H1 (cell line): Measurements from ENCODE around the gene TMEM255B. TPM values are rescaled to one million over a fixed set of nuclear protein-coding genes. Genes with fewer than 3 reads are reported as not detected.

ENCODE experiments used
- CTCF ChIA-PET: fragments of 300-600 bp; sonication (Branson Sonifier 250); formaldehyde crosslinking; loops from one replicate; lab custom pipeline; 2021; ENCODE audit not compliant: partially characterized antibody; lab: Charles Lee
- POLR2A ChIA-PET: fragments of 300-600 bp; sonication (Branson Sonifier 250); formaldehyde crosslinking; loops from one replicate; lab custom pipeline; 2021; ENCODE audit warnings: inconsistent platforms; ENCODE audit not compliant: partially characterized antibody; lab: Charles Lee
- DNase-seq, 2 experiments: peaks; one replicate each; pipeline versions ENCODE4 v3.0.0 to v3.0.0-alpha.2; 2010 to 2022; ENCODE audit warnings: low spot score in 2 of 2, low read depth in 1 of 2, mixed read lengths in 1 of 2
- FAIRE-seq: peaks from 2 replicates; lab custom pipeline; 2011; peaks lifted over from hg19 to GRCh38; lab: Jason Lieb, UNC
- H2AFZ ChIP-seq: 2 replicates; pipeline ENCODE4 v1.8.1; 2012; ENCODE audit warnings: low read length, inconsistent platforms
- H2AK5ac ChIP-seq: 2 replicates; pipeline ENCODE4 v1.6.1; 2013; ENCODE audit warnings: low read depth, low read length
- H2BK120ac ChIP-seq: replicated peaks from 2 replicates; pipeline ENCODE3; 2013; ENCODE audit warnings: low read depth, low read length, inconsistent platforms
- H2BK12ac ChIP-seq: 2 replicates; pipeline ENCODE4 v1.6.1; 2013; ENCODE audit warnings: low read depth, low read length
- H2BK15ac ChIP-seq: 2 replicates; pipeline ENCODE4 v1.6.1; 2013; ENCODE audit warnings: low read length
- H2BK20ac ChIP-seq: 2 replicates; pipeline ENCODE4 v1.6.1; 2013; ENCODE audit warnings: low read length
- H2BK5ac ChIP-seq: 2 replicates; pipeline ENCODE4 v1.6.1; 2013; ENCODE audit warnings: low read depth, low read length
- H3K14ac ChIP-seq: 2 replicates; pipeline ENCODE4 v1.6.1; 2013; ENCODE audit warnings: inconsistent platforms; ENCODE audit not compliant: insufficient read length
- H3K18ac ChIP-seq: 2 replicates; pipeline ENCODE4 v1.6.1; 2013; ENCODE audit warnings: low read length; ENCODE audit errors: extremely low read depth
- H3K23ac ChIP-seq: 2 replicates; pipeline ENCODE4 v1.6.1; 2013; ENCODE audit warnings: inconsistent platforms; ENCODE audit not compliant: insufficient read length
- H3K23me2 ChIP-seq: 2 replicates; pipeline ENCODE4 v1.6.1; 2013; ENCODE audit warnings: low read depth, low read length
- H3K27ac ChIP-seq: 2 replicates; pipeline ENCODE4 v1.6.1; 2011; ENCODE audit warnings: low read depth, low read length, inconsistent platforms
- H3K27me3 ChIP-seq, 4 experiments: replicated peaks in 1 of 4; 1 replicate in 1 of 4; 2 replicates in 3 of 4; pipeline versions ENCODE4 v1.6.1 to v1.8.1; 2011 to 2013; ENCODE audit warnings: low read length in 3 of 4, mild to moderate bottlenecking in 3 of 4, inconsistent platforms in 2 of 4, mixed read lengths in 2 of 4, moderate library complexity in 1 of 4; ENCODE audit not compliant: control insufficient read depth in 3 of 4, insufficient read depth in 3 of 4; ENCODE audit errors: extremely low read depth in 1 of 4
- H3K36me3 ChIP-seq, 4 experiments: 2 replicates each; pipeline versions ENCODE4 v1.6.1 to v1.8.1; 2011 to 2013; ENCODE audit warnings: mild to moderate bottlenecking in 4 of 4, low read length in 3 of 4, moderate library complexity in 2 of 4, control low read depth in 1 of 4, inconsistent platforms in 1 of 4; ENCODE audit not compliant: insufficient read depth in 4 of 4, control insufficient read depth in 2 of 4
- H3K4ac ChIP-seq: replicated peaks from 2 replicates; pipeline ENCODE3; 2013; ENCODE audit warnings: low read length, low read depth, mixed read lengths, inconsistent platforms; ENCODE audit not compliant: insufficient read length
- H3K4me1 ChIP-seq, 4 experiments: replicated peaks in 1 of 4; 1 replicate in 1 of 4; 2 replicates in 3 of 4; pipeline versions ENCODE4 v1.6.1 to v1.8.1; 2011 to 2013; ENCODE audit warnings: low read length in 3 of 4, inconsistent platforms in 2 of 4, mixed read lengths in 1 of 4; ENCODE audit not compliant: insufficient read depth in 4 of 4, control insufficient read depth in 3 of 4
- H3K4me2 ChIP-seq, 2 experiments: 2 replicates each; pipeline versions ENCODE4 v1.6.1 to v1.8.1; 2011 to 2013; ENCODE audit warnings: low read depth in 2 of 2, low read length in 2 of 2, control low read depth in 1 of 2, inconsistent platforms in 1 of 2, mild to moderate bottlenecking in 1 of 2; ENCODE audit not compliant: insufficient read depth in 1 of 2
- H3K4me3 ChIP-seq, 4 experiments: fragments of 200-600, 300-600 bp in 1 of 4; sonication (generic), shearing (Covaris generic), sonication (Bioruptor Twin) in 1 of 4; 2 replicates each; pipeline versions ENCODE4 v1.5.1 to v1.8.1; 2011 to 2016; ENCODE audit warnings: low read length in 4 of 4, low read depth in 3 of 4, control low read depth in 2 of 4, inconsistent platforms in 2 of 4, mild to moderate bottlenecking in 2 of 4, mixed read lengths in 1 of 4, moderate library complexity in 1 of 4; ENCODE audit not compliant: insufficient read depth in 2 of 4; ENCODE audit errors: extremely low read depth in 1 of 4
- H3K56ac ChIP-seq: replicated peaks from 2 replicates; pipeline ENCODE3; 2013; ENCODE audit warnings: low read depth, mild to moderate bottlenecking, mixed read lengths, low read length, inconsistent platforms; ENCODE audit not compliant: insufficient read length
- H3K79me1 ChIP-seq: 2 replicates; pipeline ENCODE4 v1.6.1; 2013; ENCODE audit warnings: low read depth, low read length, control low read depth
- H3K79me2 ChIP-seq, 2 experiments: 2 replicates each; pipeline versions ENCODE4 v1.6.1 to v1.8.1; 2012 to 2013; ENCODE audit warnings: low read length in 2 of 2, mild to moderate bottlenecking in 2 of 2, inconsistent platforms in 1 of 2; ENCODE audit not compliant: insufficient read depth in 2 of 2, control insufficient read depth in 1 of 2
- H3K9ac ChIP-seq, 4 experiments: replicated peaks in 1 of 4; 1 replicate in 1 of 4; 2 replicates in 3 of 4; pipeline versions ENCODE4 v1.6.1 to v1.8.1; 2011 to 2013; ENCODE audit warnings: low read depth in 3 of 4, low read length in 3 of 4, control low read depth in 2 of 4, mild to moderate bottlenecking in 2 of 4, moderate library complexity in 2 of 4, inconsistent platforms in 1 of 4; ENCODE audit errors: extremely low read depth in 1 of 4
- H3K9me3 ChIP-seq, 2 experiments: 2 replicates each; pipeline versions ENCODE4 v1.6.1 to v1.8.1; 2012 to 2013; ENCODE audit warnings: mild to moderate bottlenecking in 2 of 2, moderate library complexity in 2 of 2, control low read depth in 1 of 2, inconsistent platforms in 1 of 2, low read depth in 1 of 2, low read length in 1 of 2, mixed read lengths in 1 of 2; ENCODE audit not compliant: insufficient read depth in 2 of 2
- H4K20me1 ChIP-seq, 2 experiments: replicated peaks in 1 of 2; 2 replicates each; pipeline versions ENCODE3 to v1.8.1; 2011 to 2013; ENCODE audit warnings: inconsistent platforms in 2 of 2, low read length in 2 of 2, mild to moderate bottlenecking in 1 of 2; ENCODE audit not compliant: insufficient read depth in 2 of 2, control insufficient read depth in 1 of 2
- H4K5ac ChIP-seq: 2 replicates; pipeline ENCODE4 v1.6.1; 2013; ENCODE audit warnings: low read length, low read depth, mixed read lengths, inconsistent platforms; ENCODE audit not compliant: insufficient read length
- H4K8ac ChIP-seq: 2 replicates; pipeline ENCODE4 v1.8.0; 2013; ENCODE audit warnings: mild to moderate bottlenecking, moderate library complexity, low read length, inconsistent platforms; ENCODE audit not compliant: insufficient read depth; ENCODE audit errors: extremely low read depth
- H4K91ac ChIP-seq: replicated peaks from 2 replicates; pipeline ENCODE3; 2013; ENCODE audit warnings: low read length, mixed read lengths, inconsistent platforms; ENCODE audit not compliant: insufficient read length
- ATF3 ChIP-seq: IDR thresholded peaks from 2 replicates; pipeline ENCODE4 v1.6.1; 2011; ENCODE audit warnings: low read depth, mild to moderate bottlenecking, low read length; ENCODE audit not compliant: insufficient read depth
- CBX5 ChIP-seq: fragments of 300-800, 300-1000 bp; sonication (generic); IDR thresholded peaks from 2 replicates; pipeline ENCODE4 v1.7.1; 2016; ENCODE audit warnings: antibody characterized with exemption, low read length, low read depth
- JUND ChIP-seq: IDR thresholded peaks from 2 replicates; pipeline ENCODE4 v1.6.1; 2011; ENCODE audit warnings: mild to moderate bottlenecking, improper control_type of control experiment, low read length
- SP4 ChIP-seq: IDR thresholded peaks from 2 replicates; pipeline ENCODE4 v1.6.1; 2012; ENCODE audit warnings: low read length, inconsistent platforms
- WGBS, 2 experiments: shearing (Covaris generic) in 1 of 2; methylation state at CpG; one replicate each; pipeline versions ENCODE4 v1.1.6 to v1.1.7; 2013 to 2015; ENCODE audit warnings: low lambda C conversion rate in 2 of 2, mixed read lengths in 2 of 2, inconsistent platforms in 1 of 2, low coverage in 1 of 2, missing lambda C conversion rate in 1 of 2; ENCODE audit not compliant: insufficient replicate concordance in 2 of 2, insufficient coverage in 1 of 2, insufficient read length in 1 of 2; ENCODE audit errors: extremely low coverage in 1 of 2, missing lambda C conversion rate in 1 of 2; 5-methylcytosine and 5-hydroxymethylcytosine counted together
- polyA plus RNA-seq, 7 experiments: library from polyadenylated mRNA; depleted of rRNA in 3 of 7; stranded (reverse) in 5 of 7; unstranded in 2 of 7; fragments of >200 nt in 5 of 7; fragments of 200-250 nt in 2 of 7; gene quantifications; 1 replicate in 5 of 7; 2 replicates in 1 of 7; 4 replicates in 1 of 7; pipeline versions ENCODE4 v1.2.1 to v1.2.3, GENCODE V29; 2011 to 2013; ENCODE audit warnings: missing spikeins in 2 of 7, mixed read lengths in 2 of 7
- total RNA-seq: library from RNA; stranded (reverse); fragmentation: NEBNext Ultra II Directional; extraction: Animal tissue kit (Norgen Biotek cat#: 25700); gene quantifications from 2 replicates; pipeline ENCODE4 v1.2.1, GENCODE V29; 2021

The TMEM255B gene
- total and polyA plus RNA-seq, 2 of the 8 experiments (the other 6 are each of a cell fraction or from before 2014, with no cell fraction given) = 3.4 to 4.4 TPM

DNA sequence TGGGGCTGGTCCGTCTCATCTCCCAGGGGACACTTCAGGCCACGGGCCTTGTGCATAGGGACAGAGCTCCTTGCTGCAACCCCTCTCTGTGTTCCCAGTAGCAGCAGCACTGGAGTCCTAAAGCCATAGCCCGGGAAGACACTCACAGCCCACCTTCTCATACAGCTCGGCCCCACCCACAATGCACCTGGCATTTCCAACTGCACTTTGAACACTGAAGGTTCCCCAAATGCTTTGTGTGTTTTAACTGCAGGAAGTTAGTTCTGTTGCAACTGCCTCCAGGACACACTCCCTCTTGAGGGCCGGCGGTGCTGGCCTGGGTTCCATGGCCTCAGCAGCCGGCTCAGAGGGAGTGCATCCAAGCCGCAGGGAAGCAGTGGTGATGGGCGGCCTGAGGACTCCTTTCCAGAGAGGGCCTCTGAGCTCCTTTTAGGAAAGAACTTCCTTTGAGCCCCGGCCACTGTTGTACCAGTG is 22.7 kb upstream of the TMEM255B start:
- Histone ChIP-seq H4K8ac (no peak overlapping the region), H4K20me1 (peaks cover 0 to 5% of the 10 kb centered on the region in 2 experiments), H3K14ac (no peak overlapping the region), H2BK15ac (no peak overlapping the region), H4K5ac (no peak overlapping the region), H2AFZ (no peak overlapping the region), H3K4ac (no peak overlapping the region), H3K23ac (no peak overlapping the region), H3K27me3 (no peaks in the 10 kb centered on the region), H3K4me1 (peaks cover 0 to 3% (median 0%) of the 10 kb centered on the region in 4 experiments; a peak in 1 of 7 replicates), H3K27ac (no peak overlapping the region), H2BK20ac (no peak overlapping the region), H2BK12ac (no peak overlapping the region), H3K79me1 (no peaks in the 10 kb centered on the region), H2BK120ac (no peak overlapping the region), H3K23me2 (0 out of 2 replicates have a peak, but pooled peaks cover 2% of the 10 kb centered on the region), H3K4me2 (no peak overlapping the region), H4K91ac (no peak overlapping the region), H2BK5ac (no peak overlapping the region), H3K9me3 (peaks cover 12 to 25% of the 10 kb centered on the region in 2 experiments; a peak in 3 of 4 replicates), H3K9ac (no peak overlapping the region), H3K36me3 (no peaks in the 10 kb centered on the region), H3K79me2 (no peaks in the 10 kb centered on the region), H3K4me3 (no peak overlapping the region), H2AK5ac (no peak overlapping the region), H3K56ac (no peak overlapping the region), H3K18ac (no peak overlapping the region)
- no peak for DNase-seq
- no peak for FAIRE-seq
- CTCF ChIA-PET = interaction anchor here (0.7 to 1.0 kb wide), 3 partner anchors 12 to 67 kb away, joined by 3 to 4 read pairs (median 3); no protein-coding TSS in a partner anchor
- WGBS, 2 experiments = 89% methylated on average over 10 of the region's 10 CpGs; no CpG with 5 or more reads in 1 of the 2 experiments
- POLR2A ChIA-PET = interaction anchor here (1.2 kb wide), 1 partner anchor 22 kb away, joined by 3 read pairs; no protein-coding TSS in a partner anchor
- TF ChIP-seq SP4 = no peak
- no peak for TF ChIP-seq CBX5
- TF ChIP-seq ATF3 = no peak
- TF ChIP-seq JUND = no peak
